Fibroblast of villous mesenchyme (primary cell): ENCODE results near the gene DNAJC21. TPM values are rescaled to one million over a fixed set of nuclear protein-coding genes. Genes with fewer than 3 reads are reported as not detected.

Experiments used
- DNase-seq: peaks from one replicate; pipeline ENCODE4 v3.0.0-alpha.2; 2010; ENCODE audit warnings: low read depth
- H3K4me3 ChIP-seq: 2 replicates; pipeline ENCODE4 v1.5.1; 2011; ENCODE audit warnings: low read depth, mild to moderate bottlenecking, low read length
- total RNA-seq: library from RNA; depleted of rRNA; stranded (reverse); fragments of >200 nt; gene quantifications from 2 replicates; pipeline ENCODE4 v1.2.3, GENCODE V29; 2012
- TF ChIP-seq, protein P1 (sequence below): IDR thresholded peaks from 2 replicates; pipeline ENCODE4 v1.5.1; 2012; ENCODE audit warnings: low read depth, mild to moderate bottlenecking, low read length; ENCODE audit not compliant: insufficient read depth

Gene DNAJC21
- total RNA-seq, 1 donor: 44.5 TPM

GRCh38 chr5:34944044-34944443 lies 14.7 kb downstream of the DNAJC21 start:
- TF ChIP-seq, protein P1, sequence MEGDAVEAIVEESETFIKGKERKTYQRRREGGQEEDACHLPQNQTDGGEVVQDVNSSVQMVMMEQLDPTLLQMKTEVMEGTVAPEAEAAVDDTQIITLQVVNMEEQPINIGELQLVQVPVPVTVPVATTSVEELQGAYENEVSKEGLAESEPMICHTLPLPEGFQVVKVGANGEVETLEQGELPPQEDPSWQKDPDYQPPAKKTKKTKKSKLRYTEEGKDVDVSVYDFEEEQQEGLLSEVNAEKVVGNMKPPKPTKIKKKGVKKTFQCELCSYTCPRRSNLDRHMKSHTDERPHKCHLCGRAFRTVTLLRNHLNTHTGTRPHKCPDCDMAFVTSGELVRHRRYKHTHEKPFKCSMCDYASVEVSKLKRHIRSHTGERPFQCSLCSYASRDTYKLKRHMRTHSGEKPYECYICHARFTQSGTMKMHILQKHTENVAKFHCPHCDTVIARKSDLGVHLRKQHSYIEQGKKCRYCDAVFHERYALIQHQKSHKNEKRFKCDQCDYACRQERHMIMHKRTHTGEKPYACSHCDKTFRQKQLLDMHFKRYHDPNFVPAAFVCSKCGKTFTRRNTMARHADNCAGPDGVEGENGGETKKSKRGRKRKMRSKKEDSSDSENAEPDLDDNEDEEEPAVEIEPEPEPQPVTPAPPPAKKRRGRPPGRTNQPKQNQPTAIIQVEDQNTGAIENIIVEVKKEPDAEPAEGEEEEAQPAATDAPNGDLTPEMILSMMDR: no peak
- no peak for DNase-seq
- no peak overlapping the region for H3K4me3 ChIP-seq

- no peak for DNase-seq
- H3K4me3 ChIP-seq: no peak overlapping the region
- TF ChIP-seq, protein P1: no peak
Measured at GRCh38 chr5:34944460-34945047, 15.2 kb downstream of the DNAJC21 start.

DNA sequence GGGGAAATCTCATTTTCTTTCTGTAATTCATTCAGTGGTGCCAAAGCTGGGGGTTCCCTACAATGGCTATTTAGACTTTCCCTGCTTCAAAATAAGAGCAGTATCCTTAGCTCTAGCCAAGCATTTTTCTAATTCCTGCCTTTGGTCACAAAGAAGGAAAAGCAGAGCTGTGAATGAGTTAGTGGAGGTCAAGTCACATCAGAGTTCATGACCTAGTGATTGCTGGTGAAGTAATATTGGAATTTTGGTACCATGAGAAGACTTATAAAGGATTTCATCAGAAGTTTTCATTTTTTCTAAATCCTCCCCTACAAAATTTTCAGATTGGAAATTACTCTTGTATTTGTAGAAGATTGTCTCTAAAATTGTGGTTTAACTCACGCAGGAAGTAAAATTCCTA lies 28.0 kb downstream of the DNAJC21 start:
- no peak overlapping the region for H3K4me3 ChIP-seq
- DNase-seq: peak; percentile 14
- TF ChIP-seq, protein P1: no peak

DNA sequence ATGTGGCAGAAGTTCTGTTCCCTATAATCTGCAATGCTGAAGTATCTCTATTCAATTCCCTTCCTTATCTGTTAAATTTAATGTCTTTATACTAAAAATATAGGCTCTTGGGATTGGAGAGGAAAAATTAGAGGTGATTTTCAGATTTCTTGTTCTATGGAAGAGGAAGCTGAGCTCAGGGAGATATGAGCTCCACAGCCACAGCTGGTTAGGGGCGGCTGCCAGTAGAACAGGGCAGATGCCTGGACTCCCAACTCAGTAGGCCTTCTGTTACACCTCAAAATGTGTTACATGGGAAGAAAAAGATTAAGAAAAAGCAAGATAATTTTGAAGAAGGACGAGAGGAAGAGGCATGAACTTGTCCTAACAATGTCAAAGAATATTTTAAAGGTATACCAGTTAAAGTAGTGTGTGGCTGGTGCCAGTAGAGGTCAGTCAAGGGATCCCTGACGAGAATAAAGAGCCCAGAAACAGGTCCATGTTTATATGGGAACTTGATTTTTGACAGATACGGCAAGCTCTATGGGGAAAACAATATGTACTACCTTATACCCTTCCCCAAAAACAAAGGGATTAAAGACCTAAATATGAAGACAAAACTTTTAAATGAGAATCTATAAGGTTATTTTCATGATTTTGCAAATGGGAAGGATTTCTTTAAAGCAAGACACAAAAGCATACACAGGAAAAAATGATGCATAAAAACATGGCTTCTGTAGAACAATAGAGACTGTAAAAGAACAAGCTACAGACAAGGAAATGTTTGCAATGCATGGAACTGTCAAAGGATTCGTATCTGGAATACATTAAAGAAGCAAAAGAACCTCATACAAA lies 28.7 kb downstream of the DNAJC21 start:
- H3K4me3 ChIP-seq: no peak overlapping the region
- peak; percentile 44 for DNase-seq
- TF ChIP-seq, protein P1: peak; percentile 70

GRCh38 chr5:34959323-34959722 lies 30.0 kb downstream of the DNAJC21 start:
- DNase-seq: peak; percentile 85
- H3K4me3 ChIP-seq: no peak overlapping the region
- TF ChIP-seq, protein P1: no peak

- H3K4me3 ChIP-seq: no peak overlapping the region
- no peak for DNase-seq
- TF ChIP-seq, protein P1: no peak
Measured at GRCh38 chr5:34967540-34967939, 38.2 kb downstream of the DNAJC21 start.
